GM19238 (cell line): ENCODE results near the gene CTDSP2.

Source experiments
- DNase-seq: peaks from one replicate; pipeline ENCODE4 v3.0.0; 2011; ENCODE audit warnings: low spot score; ENCODE audit not compliant: insufficient read length

The CTDSP2 gene

DNA sequence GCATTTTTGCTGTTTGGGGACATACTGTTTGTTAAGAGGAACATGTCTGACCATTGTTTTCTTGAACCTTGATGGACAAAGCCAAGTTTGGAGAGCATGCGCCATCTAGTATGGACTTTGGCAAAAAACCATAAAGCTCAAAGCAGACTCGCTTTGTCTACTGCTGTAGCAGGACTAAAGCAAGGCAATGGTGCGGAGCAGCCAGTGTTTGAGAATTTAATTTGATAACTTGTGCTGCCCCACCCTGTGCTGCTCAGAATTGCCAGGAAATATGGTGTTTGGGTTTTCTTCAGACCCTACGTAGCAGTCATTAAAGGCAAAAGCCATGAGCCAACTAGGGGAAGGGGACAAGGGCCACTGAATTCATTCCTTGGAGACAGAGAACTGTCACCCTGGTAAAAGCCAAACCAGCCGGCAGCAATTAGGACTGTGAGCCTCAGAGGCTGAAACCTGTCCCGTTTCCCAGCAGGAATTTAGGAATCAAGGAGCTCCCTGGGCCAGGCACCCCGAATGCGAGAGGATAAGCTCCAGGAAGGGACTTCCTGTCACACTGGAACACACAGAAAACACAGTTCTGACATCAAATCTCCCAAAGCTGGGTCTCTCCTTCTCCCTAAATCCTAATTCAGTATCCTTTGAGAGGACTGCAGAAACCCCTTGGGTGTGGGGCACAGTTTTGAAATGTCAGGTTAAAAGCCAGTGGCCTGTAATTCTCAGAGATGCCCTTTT is 29.1 kb downstream of the CTDSP2 start:
- no peak for DNase-seq

DNA sequence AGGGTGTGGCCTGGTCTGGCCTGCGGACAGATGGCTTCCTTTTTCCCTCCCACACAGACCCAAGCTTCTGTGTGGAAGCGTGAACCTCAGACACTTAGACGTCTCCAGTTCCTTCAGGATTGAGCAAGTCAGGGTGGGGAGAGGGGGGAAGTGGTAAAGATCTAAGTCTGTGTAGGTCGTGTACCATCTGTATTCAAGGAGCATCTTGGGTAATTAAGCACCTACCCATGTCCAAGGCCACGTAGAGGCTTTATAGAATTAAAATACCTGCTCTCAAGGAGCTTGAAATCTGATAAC is 29.7 kb downstream of the CTDSP2 start:
- DNase-seq = no peak

DNA sequence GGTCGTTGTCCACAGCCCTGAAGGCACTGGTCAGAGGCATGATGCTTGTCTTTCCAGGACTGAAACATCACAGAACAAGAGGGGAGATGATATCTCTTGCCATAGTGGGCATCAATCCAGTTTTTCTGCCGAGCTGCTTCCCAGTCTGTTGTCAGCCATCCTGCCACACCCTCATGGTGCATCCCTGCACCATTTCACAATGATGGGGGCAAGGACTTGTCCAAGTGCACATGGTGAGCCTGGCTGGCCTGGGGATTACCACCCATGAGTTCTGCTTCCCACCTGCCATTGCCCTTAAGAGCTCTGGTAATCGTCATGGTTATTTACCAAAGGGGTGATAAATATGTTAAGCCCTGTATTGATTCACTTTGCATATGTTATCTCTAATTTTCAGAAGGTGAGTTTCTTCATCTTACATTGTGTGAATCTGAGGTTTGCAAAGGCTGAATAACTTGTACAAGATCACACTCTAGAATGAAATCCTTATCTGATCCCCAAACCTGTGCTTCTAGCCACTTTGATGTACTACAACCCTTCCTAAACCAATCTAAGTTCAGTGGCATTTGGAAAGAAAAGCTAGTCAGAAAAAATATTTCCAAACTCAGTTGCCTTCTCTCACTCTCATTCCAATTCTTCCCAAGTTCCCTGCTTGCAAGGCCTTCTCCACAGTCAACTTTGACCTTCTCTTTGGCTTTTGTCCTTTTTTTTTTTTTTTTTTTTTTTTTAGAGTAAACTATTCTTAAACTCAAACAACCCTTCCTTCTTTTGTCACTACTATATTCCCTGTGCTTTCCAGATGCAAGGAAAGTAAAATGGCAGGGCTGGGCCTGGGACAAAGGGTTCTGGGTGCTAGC is 30.3 kb downstream of the CTDSP2 start:
- DNase-seq = no peak

DNA sequence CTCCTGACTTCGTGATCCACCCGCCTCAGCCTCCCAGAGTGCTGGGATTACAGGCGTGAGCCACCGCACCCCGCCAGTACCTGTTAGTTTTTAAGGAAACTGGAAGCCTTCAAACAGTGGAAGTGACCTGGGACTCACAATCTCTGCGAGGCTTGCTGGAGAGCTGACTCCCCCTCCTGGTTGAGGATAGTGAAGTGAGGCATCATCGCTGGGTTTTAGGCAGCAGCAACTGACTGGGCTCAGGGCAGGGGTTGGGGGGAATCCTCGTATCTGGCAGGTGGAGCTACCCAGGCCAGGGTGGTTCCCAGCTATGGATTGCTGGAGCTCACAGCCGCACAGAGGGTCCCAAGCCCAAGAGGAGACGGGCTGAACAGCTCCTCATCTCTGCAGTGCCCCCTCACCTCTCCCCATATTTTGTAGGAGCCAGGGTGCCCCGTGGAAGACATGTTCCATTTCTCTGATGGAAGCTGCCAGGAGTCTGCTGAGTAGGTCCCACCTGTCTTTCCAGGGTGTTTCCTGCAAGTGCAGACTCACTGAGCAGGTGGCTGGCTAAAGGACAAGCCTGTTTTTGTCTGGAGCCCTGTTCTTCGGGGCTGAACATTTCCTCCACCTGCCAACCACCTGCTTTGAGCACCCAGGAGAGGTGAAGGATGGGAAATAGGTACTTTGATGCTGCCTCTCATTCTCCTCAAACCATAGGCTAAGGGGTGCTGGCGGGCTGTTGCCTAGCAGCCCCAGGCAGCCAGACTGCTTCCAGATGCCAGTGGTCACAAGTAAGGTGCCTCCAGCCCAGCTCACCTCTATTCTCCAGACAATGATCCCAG is 31.1 kb downstream of the CTDSP2 start:
- no peak for DNase-seq

DNA sequence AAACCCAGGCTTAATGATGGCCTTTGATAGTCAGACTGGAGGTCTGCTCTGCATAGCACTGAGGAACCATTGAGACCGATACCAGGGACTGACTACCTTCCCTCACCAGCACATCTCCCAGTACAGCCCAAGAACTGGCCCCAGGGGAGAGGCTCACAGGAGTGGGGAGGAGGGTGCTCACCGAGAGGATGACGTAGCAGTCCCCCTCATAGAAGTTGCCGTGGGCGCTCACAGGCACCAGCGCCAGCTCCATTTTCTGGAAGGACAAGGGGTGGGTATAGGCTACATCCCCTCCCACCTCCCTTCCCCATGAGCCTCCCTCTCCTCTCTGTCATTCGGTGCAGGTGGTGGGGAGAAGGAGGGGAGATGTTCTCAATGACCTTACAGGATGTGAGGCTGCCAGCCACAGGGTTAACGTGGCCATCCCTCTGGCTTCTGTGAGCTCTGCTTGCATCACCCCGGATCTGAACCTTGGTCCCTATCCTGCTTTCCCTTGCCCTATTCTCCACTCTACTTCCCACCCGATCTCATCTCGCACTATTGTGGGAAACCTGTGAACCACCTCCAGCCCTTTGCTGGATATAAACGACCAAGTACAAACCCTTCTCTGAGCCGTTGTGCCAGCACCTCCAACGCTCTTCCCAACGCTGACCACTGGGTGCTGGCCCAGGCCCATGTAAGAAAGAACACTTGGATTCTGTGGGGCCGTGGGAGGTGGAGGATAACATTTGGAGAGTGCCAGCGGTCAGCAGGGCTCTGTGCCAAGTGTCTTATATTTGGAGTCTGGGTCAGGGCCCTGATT is 32.4 kb downstream of the CTDSP2 start:
- DNase-seq = no peak

DNA sequence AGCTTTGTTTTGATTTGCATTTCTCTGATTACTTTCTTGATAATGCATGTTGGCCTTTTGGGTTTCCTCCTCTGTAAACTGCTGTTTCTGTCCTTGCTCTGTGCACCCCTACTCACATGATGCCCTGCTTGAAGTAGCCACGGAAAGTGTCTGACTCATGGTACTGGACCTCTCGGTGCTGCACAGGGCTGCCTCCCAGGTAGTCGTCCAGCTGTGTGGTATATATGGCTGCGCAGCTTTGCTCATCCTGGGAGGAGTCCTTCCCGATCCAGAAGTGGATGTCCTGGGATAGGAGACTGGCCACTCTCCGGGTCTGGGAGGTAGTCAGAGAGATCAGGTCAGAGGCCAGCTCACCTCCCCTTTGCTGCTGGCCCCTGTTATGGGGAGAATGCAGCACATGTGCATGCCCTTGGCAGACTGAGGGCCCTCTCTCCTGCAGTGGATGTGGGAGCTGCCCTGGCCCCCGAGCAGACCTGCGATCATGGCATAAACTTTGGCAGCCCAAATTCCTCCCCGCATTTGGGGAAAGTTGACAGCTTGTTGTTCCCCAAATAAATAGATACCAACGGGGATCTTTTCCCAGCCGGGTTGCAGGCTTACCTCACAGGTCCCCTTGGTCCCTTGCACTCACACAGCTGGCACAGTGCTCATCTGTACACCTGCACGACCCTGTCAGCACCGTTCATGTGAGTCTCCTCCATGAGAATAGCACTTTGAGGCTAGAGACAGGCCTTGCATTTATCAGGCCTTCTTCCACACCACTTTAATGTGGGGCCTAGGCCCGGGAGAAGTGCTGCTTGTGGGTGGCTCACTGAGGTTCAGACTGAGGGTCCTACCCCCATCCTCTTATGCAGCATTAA is 33.2 kb downstream of the CTDSP2 start:
- DNase-seq = no peak

DNA sequence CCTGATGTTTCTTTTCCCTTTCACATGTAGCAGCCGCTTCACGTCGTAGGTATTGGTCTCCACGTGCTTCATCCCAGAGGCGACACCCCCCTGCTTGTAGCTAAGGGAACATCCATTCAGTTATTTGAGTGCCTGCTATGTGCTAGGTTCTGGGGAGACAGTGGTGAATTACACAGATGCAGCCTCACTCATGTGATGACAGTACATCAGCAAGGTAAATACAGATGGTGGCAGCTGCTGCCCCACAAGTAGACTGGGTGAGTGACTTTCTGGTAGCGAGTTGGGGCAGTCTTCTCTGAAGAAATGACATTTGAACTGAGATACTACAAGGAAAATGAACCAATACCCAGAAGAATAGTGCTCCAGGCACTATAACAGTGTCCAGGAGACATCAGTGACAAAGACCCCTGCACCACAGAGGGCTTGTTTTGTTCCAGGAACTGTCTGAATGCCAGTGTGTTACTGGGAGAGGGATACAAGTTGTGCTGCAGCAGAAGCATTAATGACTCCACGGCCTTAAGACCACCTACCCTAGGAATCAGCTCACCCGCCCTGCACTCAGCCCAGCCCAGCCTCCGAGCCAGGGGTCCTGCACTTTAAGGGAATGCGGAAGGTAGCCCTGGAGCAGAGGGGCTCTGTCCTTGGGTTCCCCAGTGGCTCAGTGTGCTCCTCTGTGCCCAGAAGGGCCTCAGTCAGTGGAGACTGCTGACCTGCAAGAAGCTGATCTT is 35.3 kb downstream of the CTDSP2 start:
- no peak for DNase-seq

DNA sequence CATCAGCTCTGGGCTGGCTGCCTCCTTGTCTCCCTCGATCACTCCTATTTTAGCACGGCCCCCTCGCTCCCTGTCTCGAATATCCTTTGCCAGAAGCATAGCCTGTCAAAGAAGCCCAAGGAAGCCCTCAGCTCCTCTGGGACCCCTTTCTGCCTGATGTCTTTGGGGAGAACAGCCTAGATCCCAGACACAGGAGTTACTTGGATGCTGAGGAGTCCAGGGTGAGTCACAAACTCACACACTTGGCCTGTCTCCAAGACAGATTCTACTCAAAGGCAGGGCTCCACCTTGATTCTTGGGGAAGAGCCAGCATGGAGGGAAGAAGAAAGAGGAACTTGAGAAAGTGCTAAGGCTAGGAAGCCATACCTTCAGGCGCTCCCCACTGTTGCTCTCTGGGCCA is 36.1 kb downstream of the CTDSP2 start:
- DNase-seq = no peak

DNA sequence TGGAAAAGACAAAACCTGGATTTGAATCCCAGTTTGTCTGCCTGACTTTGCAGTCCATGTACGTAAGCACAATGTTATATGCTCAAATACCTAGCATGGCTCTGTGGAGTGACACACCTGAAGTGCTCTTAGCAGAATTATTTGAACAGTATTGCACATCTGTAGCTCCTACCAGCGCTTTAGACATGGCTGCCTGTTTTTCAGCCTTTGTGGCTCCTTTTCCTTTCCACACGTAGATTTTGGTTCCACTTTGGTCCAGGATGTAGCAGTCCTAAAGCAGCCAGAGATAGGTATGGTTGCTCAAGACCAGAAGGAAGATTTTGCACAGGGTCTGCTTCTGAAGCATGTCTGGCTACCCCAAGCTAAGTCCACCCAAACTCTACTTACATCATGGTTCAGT is 37.1 kb downstream of the CTDSP2 start:
- no peak for DNase-seq

DNA sequence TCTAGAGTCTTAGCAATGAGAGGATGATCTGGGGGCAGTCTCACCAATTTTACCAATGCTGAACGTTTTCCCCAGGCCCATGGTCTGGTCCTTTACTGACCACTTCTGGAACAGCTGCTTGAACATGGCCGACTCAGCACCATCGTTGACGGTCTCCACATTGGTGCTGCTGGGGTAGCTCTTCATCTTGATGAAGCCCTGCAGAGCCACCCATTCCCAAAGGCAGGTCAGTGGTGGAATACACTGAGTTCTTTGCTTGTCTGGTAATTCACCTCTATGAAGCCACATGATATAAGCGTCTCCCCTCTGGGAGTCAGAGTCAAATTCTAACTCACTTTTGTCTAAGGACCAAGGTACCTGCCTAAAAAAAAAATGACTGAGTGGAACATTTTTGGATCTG is 38.2 kb downstream of the CTDSP2 start:
- no peak for DNase-seq

DNA sequence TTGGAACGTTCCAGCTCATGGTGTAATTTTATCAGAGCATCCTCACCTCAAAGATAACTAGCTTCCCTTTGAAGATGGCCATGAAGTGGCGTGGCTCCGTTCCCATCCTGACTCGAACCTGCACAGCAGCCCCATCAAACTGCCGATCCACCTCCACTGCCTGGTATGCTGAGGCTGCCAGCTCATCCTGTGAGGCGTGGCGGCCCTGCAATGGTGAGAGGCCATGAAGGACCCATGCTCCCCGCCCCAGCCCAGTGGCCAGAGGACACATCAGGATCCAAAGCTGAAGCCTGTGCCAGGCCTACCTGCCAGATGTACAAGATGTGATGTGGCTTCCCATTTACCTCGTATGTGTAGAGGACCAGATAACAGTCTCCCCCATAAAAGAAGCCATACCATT is 39.2 kb downstream of the CTDSP2 start:
- DNase-seq = no peak

DNA sequence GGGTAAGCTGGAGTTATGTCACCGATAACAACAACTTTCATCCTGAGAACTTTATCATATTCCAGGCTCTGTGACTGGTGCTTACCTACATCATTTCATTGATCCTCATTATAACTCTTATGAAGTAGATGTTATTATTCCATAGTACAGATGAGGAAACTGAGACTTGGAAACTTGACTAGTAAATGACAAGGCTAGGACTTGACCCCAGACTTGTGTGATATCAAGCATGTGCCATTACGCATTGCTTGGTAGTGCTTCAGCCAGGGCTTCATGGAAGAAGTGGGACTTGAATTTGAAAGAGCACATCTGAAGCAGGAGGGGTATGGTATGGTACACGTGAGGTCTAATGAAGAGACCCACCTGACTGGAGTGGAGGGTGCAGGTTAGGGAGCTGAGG is 39.9 kb downstream of the CTDSP2 start:
- DNase-seq = no peak

DNA sequence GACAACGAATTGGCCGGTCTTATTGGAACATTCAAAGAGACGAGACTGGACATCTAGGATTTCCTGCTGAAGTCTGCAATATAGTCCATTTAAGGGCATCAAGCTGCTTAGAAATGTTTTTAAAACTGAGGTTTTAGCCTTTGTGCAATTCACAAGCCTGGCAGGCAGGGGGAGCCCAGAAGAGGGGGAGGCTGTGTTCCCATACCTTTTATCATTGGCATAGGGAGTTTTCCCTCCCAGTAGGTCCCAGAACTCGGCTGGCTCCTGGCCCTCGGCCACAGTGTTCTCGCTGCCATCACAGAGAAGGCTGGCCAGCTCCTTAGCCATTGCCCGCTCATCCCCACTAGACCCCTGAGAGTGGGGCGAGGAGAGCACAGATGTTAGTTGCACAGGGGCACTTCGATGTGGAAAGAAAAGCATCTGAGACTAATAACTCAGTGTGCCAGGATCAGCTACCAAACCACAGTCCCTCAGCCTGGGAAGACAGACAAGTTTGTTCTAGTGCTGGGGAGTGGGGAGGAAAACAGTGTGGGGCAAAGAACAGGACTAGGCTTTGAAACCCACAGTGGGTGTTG is 43.1 kb downstream of the CTDSP2 start:
- no peak for DNase-seq

DNA sequence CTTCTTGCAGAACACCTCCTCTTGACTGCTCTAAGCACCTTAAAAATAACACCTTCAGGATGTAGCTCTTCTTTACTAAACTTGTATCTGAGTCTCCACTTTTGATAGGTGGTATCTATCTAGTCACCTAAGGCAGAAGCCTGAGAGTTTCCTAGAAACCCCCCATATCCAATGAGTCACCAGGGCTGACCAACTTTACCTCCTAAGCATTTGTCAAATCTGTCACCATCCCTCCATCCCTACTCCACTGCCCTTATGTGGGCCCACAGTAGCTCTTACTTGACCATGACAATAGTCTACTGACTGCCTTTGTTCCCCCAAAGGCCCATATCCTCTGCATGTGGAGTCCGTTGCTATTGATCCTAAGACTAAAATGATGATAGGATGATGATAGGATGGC is 43.9 kb downstream of the CTDSP2 start:
- no peak for DNase-seq

DNA sequence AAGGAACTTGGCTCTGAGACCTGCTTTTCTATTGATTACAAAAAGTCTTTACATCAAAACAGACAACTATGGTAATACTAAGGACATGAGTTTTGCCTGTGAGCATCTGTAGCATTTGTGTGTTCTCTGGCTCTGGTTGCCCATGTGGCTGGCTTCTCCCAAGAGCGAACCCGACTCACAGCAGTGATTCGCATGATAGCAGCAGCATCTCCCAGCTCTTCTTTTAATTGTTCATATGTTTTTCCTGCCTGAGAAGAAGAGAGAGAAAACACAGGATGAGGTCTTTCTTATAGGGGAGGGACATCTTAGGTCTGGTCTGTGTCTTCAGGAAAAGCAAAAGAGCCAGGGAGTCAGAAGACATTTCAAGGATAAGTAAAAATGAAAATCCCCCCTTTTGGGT is 45.6 kb downstream of the CTDSP2 start:
- no peak for DNase-seq

DNA sequence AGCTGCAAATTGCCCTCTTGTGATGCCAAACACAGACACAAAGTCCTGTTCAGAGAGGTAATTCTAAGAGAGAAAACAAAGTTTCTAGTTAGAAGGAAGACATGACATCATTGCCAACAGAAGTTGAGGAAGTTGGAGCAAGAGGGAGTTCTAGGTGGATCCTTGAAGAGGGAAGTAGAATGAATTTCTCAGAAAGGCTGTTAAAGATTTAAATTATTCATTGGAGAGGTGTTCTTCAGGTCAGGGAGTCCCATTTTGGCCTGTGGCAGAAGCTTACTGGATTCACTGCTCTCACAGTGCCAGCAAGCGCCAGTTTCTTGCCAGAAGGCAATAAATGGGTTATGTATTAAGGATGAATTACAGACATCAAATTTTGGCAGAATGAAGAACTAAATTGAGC is 48.6 kb downstream of the CTDSP2 start:
- no peak for DNase-seq

DNA sequence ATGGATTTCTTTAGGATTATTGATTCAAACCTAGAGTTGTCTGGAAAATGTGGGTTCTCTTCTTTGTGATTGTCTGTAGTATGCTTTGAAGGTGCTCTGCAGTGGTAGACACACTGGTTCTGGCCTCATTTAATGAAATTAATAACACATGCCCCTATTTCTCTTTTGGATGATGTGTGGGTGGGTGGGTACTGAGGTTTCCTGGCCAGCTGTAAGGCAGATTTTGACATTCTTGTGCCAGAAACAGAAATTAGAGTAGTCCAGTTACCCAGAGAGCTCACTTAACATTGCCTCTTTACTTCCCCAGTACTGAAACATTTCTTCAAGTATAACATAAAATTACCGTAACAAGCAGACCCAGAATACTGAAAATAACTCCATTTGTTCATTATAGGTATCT is 49.5 kb downstream of the CTDSP2 start:
- no peak for DNase-seq

DNA sequence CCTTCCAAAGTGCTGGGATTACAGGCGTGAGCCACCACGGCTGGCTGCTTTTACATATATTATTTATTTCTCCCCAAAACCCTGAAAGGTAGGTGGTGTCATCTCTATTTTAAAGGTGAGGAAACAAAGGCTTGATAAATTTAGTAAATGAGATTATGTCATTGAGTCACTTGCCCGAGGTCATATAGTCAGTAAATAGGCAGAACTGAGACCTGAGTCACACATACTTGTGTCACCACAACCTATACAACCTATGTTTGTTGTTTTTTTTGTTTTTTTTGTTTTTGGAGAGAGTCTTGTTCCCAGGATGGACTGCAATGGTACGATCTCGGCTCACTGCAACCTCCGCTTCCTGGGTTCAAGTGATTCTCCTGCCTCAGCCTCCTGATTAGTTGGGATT is 51.2 kb downstream of the CTDSP2 start:
- no peak for DNase-seq

DNA sequence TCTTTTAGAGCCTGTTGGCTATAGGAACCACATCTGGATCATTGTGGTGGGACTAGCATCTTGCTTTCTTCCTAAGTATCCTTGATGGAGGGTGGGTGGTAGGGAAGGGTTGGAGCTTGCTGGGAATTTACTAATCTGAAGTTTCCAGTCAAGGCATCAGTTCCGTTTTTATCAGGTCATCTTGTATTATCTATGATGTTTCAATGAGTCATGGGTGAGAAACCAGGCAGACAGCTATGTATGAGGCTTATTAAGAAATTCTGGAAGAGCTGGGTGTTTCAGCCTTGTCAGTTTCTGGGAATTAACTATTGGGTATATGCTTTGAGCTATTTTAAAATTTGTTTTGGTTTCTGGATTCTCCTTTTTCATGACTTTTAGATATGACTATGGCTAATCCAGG is 52.6 kb downstream of the CTDSP2 start:
- DNase-seq = no peak

DNA sequence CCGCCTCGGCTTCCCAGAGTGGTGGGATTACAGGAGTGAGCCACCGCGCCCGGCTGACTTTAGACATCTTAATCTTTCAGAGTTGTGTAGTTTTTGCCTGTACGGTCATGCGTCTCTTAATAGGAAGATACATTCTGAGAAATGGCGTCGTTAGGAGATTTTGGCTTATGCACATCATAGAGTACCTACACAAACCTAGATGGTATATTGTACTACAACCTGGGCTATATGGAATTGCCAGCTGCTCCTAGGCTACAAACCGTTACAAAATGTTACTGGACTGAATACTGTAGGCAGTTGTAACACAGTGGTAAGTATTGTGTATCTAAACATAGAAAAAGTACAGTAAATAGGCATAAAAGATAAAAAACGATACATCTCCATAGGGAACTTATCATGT is 62.7 kb downstream of the CTDSP2 start:
- DNase-seq = no peak
